Ishikawa (cell line): ENCODE results near the gene RIBC2.

ENCODE experiments used
- CEBPB ChIP-seq: IDR thresholded peaks from 2 replicates; pipeline ENCODE4 v1.6.1; 2012
- EP300 ChIP-seq: IDR thresholded peaks from 2 replicates; pipeline ENCODE4 v1.6.1; 2012; ENCODE audit warnings: borderline replicate concordance
- TAF1 ChIP-seq: IDR thresholded peaks from 2 replicates; pipeline ENCODE4 v1.6.1; 2012; ENCODE audit warnings: low read depth, mild to moderate bottlenecking
- USF1 ChIP-seq: IDR thresholded peaks from 2 replicates; pipeline ENCODE4 v1.6.1; 2012

GRCh38 chr22:45418056-45418769 is 4.7 kb downstream of the RIBC2 start:
- TF ChIP-seq TAF1 (no peak), USF1 (no peak), CEBPB (no peak), EP300 (no peak)
